ENCODE results near the gene ZNF385C.

Gene ZNF385C

GRCh38 chr17:41988418-41988817, 109.9 kb downstream of the ZNF385C start:
- no peak for DNase-seq (ENCODE audit: low read depth)

DNA sequence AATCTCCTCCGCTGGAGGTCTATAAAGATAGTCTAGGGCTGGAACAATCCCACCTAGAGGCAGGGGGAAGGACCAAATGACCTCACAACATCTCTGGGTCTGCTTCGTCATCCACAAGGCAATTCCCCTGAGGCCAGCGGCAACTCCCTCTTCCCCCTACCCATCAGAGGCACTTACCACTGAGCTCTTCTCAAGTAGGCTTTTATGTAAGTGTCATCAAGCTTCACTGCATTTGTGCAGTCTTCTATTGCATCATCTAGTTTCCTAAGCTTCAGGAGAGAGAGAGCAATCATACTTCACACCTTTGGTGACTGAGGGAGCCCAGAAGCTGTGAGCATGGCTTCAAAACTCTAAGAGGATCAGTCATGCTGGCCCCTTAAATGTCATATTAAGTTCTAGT, 110.6 kb downstream of the ZNF385C start:
- no peak for DNase-seq (ENCODE audit: low read depth)

GRCh38 chr17:41986634-41987033, 111.6 kb downstream of the ZNF385C start:
- no peak for DNase-seq (ENCODE audit: low read depth)

GRCh38 chr17:41985919-41986318, 112.4 kb downstream of the ZNF385C start:
- DNase-seq (ENCODE audit: low read depth), result no peak

DNA sequence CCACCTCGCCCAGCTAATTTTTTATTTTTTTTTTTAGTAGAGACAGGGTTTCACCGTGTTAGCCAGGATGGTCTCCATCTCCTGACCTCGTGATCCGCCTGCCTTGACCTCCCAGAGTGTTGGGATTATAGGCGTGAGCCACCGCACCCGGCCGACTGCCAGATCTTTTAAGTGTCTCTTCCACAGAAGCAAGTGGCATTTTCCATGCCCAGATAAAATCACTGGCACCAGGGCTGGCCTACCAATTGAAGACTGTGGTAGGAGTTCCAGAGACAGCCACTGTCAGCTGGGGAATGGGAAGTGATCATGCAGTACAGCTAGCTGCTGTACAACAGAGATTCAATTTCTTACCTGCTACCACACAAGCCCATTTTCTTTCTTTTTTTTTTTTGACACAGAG, 113.8 kb downstream of the ZNF385C start:
- no peak for DNase-seq (ENCODE audit: low read depth)

- no peak for DNase-seq (ENCODE audit: low read depth)
These were observed 116.1 kb downstream of the ZNF385C start for GRCh38 chr17:41982026-41982760.

- no peak for DNase-seq (ENCODE audit: low read depth)
These were observed 120.3 kb downstream of the ZNF385C start for GRCh38 chr17:41977991-41978390.

- DNase-seq (ENCODE audit: low read depth), result no peak
These were observed 122.0 kb downstream of the ZNF385C start for GRCh38 chr17:41976142-41976768.
